Activated effector memory CD4-positive, alpha-beta T cell treated with Interleukin-2 at 50 U/mL for 16 hours (primary cell): ENCODE results near the gene ISG20L2.
"Not testable (repeated sequence)": the region's sequence is repeated elsewhere in the genome, so short reads cannot be mapped to it uniquely, and the experiment has no call there.

Experiments
- DNase-seq: peaks from one replicate; pipeline ENCODE4 v3.0.0-alpha.2; 2020

The ISG20L2 gene, protein sequence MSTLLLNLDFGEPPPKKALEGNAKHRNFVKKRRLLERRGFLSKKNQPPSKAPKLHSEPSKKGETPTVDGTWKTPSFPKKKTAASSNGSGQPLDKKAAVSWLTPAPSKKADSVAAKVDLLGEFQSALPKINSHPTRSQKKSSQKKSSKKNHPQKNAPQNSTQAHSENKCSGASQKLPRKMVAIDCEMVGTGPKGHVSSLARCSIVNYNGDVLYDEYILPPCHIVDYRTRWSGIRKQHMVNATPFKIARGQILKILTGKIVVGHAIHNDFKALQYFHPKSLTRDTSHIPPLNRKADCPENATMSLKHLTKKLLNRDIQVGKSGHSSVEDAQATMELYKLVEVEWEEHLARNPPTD

DNA sequence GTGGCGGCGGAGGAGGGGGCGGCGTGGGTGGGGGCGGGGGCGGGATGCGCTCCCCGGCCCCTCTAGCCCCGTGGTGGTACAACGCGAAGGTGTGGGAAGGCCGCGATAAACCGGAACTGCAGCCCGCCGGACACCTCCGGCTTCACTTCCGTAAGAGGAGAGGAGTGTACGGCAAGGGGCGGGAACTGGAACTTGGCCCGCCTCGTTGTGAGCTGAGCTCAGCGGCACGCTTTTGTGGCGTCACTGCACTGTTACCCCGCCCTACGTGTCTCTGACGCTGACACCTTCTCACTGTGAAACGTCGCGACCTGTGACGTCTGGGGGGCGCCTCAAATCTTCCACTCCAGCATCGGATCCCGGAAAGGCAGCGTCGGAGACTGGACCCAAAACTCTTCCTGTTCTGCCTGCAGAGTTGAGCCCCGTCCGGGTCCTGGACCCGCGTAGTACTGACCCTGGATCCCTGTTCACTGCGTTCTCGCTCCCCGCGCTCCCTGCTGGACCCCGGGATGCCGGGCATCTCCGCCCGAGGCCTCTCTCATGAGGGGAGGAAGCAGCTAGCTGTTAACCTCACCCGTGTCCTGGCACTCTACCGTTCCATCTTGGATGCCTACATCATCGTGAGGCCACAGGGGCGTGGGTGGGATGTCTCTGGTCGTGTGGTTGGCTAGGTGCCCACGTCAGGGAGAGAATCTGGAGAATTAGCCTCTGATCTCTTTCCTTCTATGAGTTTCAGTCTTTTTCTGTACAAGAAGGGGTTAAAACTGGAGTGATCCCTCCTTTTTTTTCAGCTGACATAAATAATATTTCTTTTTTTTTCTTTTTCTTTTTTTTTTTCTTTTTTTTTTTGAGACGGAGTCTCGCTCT lies at the start of gene ISG20L2:
Gene ISG20L2, minus strand, starts transcription at position 168 of the 864 bp plus-strand sequence. CDS start 1,114 bp downstream, outside the sequence.
- DNase-seq, result peak; percentile 87

DNA sequence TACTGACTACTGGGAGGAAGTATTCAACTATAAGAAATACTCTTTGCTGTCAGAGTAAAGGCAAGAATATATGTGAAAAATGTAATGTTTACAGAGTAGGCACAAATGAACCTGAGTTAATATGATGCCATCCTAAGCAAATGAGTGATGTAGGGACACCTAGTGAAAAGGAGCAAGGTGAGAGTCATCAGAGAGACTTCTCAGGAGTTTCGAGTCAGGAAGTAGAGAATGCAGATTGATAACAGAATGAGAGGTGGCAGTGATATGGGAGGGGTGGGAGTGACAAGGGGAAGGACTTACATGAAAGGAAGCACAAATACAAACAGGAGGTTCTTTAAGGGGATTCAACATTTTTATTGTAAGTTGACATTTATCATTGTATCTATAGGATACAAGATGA lies 49.0 kb upstream of the ISG20L2 start:
- DNase-seq, result no peak

DNA sequence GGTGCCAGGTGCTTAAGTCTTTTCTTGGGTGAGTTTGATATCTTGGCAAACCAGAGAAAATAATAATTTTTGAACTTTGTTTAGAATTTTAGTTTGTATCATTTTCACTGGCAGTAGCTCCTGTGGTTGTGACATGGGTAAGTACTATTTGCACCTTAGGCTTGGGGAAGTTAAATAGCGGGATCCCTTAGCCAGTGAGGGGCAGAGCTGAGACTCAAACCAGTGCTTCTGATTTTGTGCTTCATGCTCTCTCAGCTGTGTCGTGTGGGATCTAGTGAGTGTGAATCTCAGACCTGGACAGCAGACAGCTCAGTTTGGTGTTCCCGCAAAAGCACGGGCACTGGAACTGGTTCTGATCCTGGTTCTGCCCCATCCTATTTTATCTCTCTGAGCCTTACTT lies 48.4 kb upstream of the ISG20L2 start:
- no peak for DNase-seq

DNA sequence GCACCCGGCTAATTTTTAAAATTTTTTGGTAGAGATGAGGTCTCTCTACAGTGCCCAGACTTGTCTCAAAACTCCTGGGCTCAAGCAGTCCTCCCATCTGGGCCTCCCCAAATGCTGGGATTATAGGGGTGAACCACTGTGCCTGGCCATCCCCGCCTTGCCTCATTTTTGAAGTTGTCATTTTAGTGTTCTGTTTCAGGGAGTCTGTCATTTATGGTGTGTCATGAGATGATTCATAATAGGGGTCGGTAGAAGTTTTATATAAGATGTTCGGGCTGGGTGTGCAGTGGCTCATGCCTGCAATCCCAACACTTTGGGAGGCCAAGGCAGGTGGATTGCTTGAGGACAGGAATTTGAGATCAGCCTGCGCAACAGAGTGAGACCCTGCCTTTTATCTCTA lies 47.2 kb upstream of the ISG20L2 start:
- no peak for DNase-seq

DNA sequence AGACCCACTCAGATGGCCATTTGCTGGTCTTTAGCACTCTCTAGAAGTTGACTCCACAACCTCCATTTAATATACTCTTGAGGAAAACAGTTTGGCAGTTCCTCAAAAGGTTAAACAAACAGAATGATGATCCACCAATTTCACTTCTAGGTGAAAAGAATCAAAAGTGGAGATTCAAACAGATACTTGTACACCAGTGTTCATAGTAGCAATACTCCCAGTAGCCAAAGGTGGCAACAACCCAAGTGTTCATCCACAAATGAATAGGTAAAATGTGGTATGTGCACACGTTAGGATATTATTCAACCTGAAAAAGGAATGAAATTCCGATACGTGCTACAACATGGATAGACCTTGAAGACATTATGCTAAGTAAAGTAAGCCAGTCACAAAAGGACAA lies 45.0 kb upstream of the ISG20L2 start:
- no peak for DNase-seq

DNA sequence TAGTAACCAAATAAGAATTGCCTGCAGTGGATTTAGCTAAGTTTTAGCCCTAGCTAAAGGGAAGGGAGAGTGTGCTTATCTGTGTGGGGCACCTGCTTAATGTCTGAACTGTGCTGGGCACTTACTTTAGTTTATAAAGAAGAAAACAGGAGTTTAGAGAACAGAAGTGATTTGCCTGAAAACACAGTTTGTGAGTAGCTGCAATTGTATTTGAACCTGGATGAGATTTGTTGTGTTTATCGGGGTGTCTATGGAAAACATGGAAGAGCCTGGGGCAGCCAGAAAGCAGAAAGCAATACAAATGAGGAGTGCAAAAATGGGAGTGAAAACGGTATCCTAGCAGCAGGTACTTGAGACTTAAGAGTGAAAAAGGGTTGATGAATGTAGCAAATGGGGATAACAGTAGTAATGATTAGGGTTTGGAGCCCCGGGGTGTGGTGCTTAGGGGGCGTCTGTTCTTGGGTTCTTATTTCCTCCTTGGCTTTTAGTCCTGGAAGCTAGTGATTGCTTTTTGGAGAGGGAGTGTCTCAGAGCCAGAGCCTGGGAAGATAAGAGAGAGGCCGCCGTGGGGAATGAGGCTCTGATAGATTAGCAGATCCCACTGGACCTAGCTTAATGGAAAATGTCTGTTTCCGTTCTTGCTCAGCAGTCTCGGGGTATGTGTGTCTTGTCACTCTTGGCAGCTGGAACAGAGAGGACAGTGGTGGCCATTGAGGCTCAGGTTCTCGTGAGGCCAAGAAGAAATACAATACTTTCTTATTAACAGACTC lies 44.3 kb upstream of the ISG20L2 start:
- no peak for DNase-seq

DNA sequence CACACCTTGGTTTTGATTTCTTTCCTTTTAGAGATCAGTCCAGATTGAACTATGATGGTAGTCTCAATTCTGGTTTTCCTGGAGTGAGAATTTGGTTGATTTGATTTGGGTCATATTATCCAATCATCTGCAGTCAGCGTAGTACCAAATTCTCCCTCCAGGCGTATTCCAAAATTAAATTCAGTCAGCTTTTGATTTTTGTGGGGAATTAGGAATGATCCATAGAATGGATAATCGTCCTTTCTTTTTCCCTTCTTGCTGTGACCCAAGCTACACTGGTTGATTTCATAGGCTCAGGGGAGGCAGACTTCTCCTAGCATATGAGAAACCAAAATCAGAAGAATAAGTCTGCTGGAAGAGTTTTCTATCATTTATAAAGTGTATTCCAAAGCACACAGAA lies 43.7 kb upstream of the ISG20L2 start:
- DNase-seq, result no peak

DNA sequence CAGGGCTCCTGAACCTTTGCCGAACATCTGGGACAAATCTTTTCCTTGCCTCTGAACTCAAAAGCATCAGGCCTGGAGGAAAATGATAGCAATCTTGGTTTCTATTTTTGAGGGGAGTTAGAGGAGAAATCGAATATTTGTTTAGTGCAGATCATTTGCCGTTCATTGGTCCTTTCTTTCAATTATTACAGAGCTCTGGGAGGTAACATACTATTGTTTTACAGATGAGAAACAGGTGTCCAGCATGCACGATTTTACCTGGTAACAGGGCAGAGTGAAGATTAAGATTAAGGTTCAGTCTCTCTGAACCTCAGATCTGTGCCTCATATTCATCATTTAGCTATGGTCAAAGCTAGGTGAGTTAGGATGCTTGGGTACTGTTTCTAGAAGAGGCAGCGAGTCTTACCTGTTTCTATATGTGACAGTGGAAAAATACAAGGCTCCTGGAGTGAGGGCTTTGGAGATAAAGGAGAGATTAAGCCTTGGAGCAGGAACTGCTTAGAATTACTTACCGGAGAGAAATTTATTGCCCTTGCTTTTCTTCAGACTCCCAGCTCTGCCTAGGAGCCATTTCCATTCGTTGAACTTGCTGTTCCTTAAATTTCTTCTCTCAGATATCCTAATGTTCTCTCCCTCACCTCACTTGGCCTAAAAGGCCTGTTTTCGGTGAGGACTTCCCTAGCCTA lies 40.2 kb upstream of the ISG20L2 start:
- no peak for DNase-seq

DNA sequence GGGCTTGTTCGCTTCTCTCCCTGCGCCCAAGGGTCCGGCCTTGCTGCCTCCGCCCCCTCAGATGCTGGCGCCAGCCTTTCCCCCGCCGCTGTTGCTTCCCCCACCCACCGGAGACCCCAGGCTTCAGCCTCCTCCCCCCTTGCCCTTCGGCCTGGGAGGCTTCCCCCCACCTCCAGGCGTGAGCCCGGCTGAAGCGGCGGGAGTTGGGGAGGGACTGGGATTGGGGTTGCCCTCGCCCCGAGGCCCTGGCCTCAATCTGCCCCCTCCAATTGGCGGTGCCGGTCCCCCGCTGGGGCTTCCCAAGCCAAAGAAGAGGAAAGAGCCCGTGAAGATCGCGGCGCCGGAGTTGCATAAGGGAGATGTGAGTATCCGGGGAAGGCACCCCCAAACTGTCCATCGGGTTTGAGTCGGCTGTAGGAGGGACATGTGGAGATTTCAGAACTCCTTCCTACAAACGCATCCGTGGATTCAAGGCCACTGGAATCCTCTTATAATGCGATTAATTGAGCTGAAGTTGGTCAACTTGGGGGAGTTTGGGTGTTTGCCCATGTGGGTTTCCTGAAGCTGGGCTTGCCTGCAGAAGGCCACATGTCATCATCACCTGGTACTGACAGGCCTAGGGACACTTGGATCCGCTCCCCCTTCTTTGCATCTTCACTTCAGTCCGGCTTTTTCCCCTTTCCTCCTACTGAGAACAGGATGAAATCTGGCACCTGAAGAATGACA lies 39.5 kb upstream of the ISG20L2 start:
- DNase-seq, result no peak

DNA sequence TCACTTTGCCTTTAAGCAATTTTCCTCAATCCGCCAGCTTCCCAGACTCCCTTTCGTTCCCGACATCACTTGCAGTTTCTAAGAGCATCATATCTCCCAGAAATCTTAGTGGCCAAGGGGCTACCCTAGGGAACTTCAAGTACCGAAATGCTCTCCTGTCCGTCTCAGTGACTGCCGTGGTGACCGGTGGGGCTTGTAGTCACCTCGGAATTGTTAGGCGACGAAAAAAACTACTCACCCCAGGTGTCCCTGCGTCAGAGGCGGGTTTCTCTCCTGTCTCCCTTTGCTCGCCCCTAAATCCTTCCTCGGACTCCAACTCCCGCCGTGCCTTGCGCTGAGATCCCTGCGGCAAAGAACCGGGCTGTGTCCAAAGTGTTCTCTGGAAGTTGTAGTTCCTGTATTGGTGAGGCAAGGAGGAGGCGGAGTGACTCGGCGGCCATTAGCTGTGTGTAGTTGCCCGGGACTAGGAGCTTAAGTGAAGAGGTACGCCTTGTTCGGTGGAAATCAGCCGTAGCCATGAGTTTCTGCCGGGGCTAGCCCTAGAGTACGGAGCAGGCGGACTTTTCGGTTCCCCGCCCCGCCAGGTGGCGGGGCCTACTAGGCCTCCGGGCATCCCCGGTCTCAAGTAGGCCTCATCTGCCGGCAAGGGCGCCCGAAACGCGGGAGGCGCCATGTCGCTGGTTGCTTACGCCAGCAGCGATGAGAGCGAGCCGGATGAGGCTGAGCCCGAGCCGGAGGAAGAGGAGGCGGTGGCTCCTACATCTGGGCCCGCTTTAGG lies 38.7 kb upstream of the ISG20L2 start, which contains the start of gene PRCC:
Gene PRCC, plus strand, starts transcription at position 435 of the 778 bp plus-strand sequence. Its CDS starts 237 bp downstream, at position 672.
- DNase-seq, result peak; percentile 96

DNA sequence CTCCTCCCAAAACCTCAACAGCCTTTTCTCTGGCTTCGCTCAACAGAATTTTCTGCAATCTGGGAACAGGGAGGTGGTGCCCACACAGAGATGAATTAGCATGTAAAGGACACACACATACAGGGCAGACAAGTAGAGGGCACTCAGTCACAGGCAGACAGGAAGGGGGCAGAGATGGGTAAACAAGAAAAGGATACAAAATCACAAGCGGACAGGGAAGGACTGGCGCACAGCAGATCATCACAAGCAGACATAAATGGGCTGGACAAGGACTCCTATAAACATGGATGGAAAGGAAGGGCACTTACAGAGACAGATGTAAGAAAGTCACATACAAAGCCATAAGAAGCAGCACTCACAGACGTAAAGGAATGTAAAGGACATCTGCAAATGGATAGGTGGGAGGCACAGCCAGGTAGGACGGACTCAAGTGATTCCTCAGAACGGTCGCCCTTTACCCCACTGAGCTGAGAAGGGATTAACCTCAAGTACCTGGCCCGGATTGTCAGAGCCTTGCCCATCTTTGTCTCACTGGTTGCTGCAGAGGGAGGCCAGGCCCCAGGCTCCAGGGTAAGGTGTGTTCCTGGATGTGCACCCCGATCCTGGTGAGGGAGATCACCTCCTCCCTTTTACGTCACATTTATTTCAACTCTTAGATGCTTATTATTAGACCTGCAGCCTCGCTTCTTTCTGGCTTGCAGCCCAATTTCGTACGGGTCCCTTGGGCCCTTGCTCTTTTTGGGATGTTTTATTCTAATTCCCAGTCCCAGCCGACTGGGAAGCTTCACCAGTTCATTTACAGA lies 37.9 kb upstream of the ISG20L2 start:
- no peak for DNase-seq

DNA sequence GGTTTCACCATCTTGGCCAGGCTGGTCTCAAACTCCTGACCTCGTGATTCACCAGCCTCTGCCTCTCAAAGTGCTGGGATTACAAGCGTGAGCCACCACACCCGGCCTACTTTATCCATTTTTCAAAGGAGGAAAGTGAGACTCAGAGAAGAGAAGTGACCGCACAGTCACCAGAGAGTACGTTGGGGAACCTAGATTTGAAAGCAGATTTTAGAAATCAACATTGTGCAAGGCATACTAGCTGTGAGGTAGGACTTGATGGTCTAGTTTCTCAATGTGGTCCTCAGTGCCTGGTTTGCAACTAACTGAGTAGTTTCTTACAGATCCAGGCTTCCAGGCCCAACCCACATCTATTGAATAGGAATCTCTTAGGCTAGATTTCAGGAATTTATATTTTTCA lies 37.1 kb upstream of the ISG20L2 start:
- no peak for DNase-seq

DNA sequence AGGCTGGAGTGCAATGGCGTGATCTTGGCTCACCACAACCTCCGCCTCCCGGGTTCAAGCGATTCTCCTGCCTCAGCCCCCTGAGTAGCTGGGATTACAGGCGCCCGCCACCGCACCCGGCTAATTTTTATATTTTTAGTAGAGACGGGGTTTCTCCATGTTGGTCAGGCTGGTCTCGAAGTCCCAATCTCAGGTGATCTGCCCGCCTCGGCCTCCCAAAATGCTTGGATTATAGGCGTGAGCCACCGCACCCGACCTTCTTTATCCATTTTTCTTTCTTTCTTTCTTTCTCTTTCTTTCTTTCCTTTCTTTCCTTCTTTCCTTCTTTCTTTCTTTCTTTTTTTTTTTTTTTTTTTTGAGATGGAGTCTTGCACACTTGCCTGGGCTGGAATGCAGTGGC lies 36.6 kb upstream of the ISG20L2 start:
- DNase-seq, result not testable (repeated sequence)

DNA sequence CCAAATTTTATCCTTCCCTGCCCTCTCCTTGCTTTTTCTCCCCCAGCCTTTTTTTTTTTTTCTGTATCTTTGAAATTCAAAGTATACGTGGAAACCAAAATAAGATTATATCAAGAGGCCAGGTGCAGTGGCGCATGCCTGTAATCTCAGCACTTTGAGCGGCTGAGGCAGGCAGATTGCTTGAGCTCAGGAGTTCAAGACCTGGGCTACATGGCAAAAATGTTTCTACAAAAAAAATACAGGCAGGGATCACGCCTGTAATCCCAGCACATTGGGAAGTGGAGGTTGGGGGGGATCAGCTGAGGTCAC lies 32.2 kb upstream of the ISG20L2 start:
- DNase-seq, result no peak

DNA sequence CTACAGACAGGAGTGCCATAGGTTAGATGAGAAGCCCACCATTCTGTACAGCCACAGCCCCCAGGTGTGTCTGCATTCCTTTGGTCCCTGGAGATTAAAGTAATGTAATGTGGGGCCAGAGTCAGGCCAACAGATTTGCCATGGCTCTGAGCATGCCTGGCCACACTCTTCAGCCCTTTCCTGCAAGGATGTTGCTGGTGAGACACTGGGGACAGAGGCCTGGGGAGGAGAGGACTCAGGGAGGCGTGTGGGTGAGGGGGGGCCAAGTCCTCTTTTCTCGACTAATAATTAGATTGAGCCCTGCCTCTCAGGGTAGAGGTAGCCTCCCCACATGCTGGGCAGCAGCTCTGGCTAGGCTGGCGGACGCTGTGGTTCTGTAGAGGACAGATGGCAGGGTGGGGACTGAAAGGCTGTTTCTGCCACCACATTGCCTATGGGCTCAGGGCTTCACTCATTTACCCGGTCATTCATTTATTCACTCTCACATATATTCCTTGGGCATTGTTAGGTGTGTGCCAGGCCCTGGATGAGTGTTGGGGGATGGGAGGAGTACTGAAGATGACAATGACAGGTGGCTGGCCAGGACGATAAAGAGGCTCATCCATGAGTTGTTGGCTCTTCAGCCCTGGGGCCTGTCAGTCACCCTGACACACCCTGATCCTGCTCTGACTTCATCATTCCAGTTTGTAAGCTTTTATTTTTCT lies 31.7 kb upstream of the ISG20L2 start:
- no peak for DNase-seq

DNA sequence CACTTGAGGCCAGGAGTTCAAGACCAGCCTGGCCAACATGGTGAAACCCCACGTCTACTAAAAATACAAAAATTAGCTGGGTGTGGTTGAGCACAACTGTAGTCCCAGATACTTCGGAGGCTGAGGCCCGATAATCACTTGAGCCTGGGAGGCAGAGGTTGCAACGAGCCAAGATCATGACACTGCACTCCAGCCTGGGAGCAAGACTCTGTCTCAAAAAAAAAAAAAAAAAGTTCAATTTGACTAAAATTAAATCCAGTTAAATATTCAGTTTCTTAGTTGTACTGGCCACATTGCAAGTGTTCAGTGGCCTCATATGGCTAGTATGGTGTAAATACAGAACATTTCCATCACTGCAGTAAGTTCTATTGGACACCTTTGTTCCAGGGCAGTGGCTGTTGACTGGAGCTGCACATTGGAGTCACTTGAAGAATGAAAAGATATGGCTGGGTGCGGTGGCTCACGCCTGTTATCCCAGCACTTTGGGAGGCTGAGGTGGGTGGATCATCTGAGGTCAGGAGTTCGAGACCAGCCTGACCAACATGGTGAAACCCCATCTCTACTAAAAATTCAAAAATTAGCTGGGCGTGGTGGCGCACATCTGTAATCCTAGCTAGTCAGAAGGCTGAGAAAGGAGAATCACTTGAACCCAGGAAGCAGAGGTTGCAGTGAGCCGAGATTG lies 29.1 kb upstream of the ISG20L2 start:
- DNase-seq, result not testable (repeated sequence)

DNA sequence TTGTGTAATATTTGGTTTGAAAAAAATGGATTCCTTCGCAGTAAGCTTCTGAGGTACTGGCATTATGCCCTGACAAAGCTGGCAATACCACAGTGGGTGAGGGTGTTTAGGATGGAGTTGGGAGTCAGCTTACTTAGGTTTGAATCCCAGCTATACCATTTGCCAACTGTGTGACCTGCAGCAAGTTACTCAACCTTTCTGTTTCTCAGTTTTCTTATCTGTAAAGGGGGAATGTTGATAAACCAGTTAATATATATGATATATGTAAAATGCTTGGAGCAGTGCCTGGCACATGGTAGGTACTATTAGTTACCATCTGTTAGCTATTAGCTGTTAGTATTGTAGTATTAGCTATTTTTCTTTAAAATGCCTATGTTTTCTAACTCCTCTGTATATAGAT lies 27.8 kb upstream of the ISG20L2 start:
- DNase-seq, result no peak

DNA sequence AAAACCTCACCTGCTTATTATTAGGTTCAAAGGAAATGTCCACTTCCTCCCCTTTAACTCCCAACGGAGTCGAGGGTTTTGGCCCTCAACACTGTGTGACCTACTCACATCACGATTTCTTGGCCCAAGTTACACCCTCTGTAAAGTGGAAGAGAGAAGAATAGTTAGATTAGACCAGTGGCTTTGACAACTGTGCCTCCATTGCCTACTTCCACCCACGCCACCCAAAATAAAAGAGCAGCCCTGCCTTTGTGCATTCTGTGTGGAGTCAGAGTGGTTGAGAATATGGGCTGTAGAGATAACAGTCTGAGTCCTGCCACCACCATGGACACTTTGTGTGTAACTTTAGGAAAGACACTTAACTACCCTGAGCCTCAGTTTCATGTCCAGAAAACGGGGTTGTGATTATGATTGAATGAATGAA lies 27.0 kb upstream of the ISG20L2 start:
- DNase-seq, result no peak

DNA sequence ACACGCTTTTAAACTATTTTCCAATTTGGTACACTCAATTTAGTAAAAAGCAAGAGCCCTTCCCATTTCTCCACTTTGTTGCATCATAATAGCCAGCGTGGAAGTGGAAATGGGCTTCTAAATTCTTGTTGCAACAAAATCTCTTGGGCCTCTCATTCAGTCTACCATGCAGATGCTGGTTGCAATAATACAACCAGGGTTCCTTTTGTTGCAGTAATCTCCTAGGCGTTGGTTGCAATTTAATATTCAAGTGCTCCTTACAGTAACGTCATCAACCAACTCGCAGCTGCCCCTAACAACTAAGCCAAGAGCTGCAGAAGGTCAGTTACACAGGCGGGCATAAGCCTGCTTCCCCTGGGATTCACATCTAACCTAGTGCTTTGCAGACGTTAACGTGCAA lies 25.7 kb upstream of the ISG20L2 start:
- DNase-seq, result no peak
